Measurements from ENCODE around the gene CDH11.

The CDH11 gene

GRCh38 chr16:65114527-65114926, 7.3 kb downstream of the CDH11 start:
- DNase-seq (ENCODE audit: extremely low read depth, insufficient read length) = no peak
- Histone ChIP-seq H3K4me3 (replicated peaks; ENCODE audit: low read depth, low read length) (no peak overlapping the region), H3K36me3 (ENCODE audit: control insufficient read depth, insufficient read depth, low read length) (no peaks in the 10 kb centered on the region), H3K27me3 (replicated peaks; ENCODE audit: control insufficient read depth, insufficient read depth, low read length) (no peaks in the 10 kb centered on the region)
- TF ChIP-seq, protein P1, sequence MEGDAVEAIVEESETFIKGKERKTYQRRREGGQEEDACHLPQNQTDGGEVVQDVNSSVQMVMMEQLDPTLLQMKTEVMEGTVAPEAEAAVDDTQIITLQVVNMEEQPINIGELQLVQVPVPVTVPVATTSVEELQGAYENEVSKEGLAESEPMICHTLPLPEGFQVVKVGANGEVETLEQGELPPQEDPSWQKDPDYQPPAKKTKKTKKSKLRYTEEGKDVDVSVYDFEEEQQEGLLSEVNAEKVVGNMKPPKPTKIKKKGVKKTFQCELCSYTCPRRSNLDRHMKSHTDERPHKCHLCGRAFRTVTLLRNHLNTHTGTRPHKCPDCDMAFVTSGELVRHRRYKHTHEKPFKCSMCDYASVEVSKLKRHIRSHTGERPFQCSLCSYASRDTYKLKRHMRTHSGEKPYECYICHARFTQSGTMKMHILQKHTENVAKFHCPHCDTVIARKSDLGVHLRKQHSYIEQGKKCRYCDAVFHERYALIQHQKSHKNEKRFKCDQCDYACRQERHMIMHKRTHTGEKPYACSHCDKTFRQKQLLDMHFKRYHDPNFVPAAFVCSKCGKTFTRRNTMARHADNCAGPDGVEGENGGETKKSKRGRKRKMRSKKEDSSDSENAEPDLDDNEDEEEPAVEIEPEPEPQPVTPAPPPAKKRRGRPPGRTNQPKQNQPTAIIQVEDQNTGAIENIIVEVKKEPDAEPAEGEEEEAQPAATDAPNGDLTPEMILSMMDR (IDR thresholded peaks at IDR 0.05; ENCODE audit: insufficient read depth, low read length, poor library complexity, severe bottlenecking) = no peak

GRCh38 chr16:65113441-65113840, 8.4 kb downstream of the CDH11 start:
- no peak for DNase-seq (ENCODE audit: extremely low read depth, insufficient read length)
- Histone ChIP-seq H3K36me3 (ENCODE audit: control insufficient read depth, insufficient read depth, low read length) (no peaks in the 10 kb centered on the region), H3K4me3 (replicated peaks; ENCODE audit: low read depth, low read length) (no peak overlapping the region), H3K27me3 (replicated peaks; ENCODE audit: control insufficient read depth, insufficient read depth, low read length) (no peaks in the 10 kb centered on the region)
- TF ChIP-seq, protein P1 (IDR thresholded peaks at IDR 0.05; ENCODE audit: insufficient read depth, low read length, poor library complexity, severe bottlenecking) = no peak

DNA sequence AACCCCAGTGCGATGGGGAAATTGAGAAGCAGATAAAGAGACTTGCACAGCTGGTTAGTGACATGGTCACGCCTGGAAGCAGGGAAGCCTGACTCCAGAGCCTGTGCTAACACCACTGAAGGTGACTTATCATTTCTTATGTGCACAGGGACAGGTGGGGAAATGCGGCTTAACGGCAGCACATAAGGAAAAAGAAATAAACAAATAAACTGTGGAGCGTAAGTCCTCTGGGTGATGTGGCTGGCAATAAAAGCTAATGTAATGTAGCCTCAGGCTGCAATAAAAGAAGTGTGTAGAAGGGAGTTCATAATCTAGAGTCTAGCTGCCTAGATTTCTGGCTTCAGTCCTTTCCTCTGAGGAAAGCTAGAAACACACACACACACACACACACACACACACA, 10.6 kb downstream of the CDH11 start:
- TF ChIP-seq, protein P1 (IDR thresholded peaks at IDR 0.05; ENCODE audit: insufficient read depth, low read length, poor library complexity, severe bottlenecking) = no peak
- DNase-seq (ENCODE audit: extremely low read depth, insufficient read length) = no peak
- no peak overlapping the region for H3K4me3 ChIP-seq (replicated peaks; ENCODE audit: low read depth, low read length)
- no peaks in the 10 kb centered on the region for H3K27me3 ChIP-seq (replicated peaks; ENCODE audit: control insufficient read depth, insufficient read depth, low read length)
- H3K36me3 ChIP-seq (ENCODE audit: control insufficient read depth, insufficient read depth, low read length) = no peaks in the 10 kb centered on the region

- no peaks in the 10 kb centered on the region for H3K36me3 ChIP-seq (ENCODE audit: control insufficient read depth, insufficient read depth, low read length)
- DNase-seq (ENCODE audit: extremely low read depth, insufficient read length) = no peak
- TF ChIP-seq, protein P1 (IDR thresholded peaks at IDR 0.05; ENCODE audit: insufficient read depth, low read length, poor library complexity, severe bottlenecking) = no peak
- no peak overlapping the region for H3K4me3 ChIP-seq (replicated peaks; ENCODE audit: low read depth, low read length)
- H3K27me3 ChIP-seq (replicated peaks; ENCODE audit: control insufficient read depth, insufficient read depth, low read length) = no peaks in the 10 kb centered on the region
Measured at GRCh38 chr16:65106757-65107156, 15.1 kb downstream of the CDH11 start.

DNA sequence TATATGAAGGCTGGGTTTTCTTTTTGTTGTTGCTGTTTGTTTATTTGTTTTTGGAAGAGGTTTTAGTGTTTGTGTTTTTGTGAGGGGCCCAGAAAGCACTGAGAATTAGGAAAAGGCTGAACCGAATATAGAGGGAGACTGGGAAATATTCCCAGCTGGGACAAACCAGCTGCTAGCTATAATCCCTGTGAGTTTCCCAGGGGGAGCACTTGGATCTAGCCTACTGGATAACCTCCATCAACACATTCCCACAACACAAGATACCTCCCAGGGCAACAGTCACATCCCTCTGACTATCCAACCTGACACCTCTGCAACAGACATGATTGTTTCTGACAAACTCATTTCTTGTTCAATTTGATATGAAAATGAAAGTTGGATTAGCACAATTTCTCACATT, 16.7 kb downstream of the CDH11 start:
- Histone ChIP-seq H3K4me3 (replicated peaks; ENCODE audit: low read depth, low read length) (no peak overlapping the region), H3K36me3 (ENCODE audit: control insufficient read depth, insufficient read depth, low read length) (no peaks in the 10 kb centered on the region), H3K27me3 (replicated peaks; ENCODE audit: control insufficient read depth, insufficient read depth, low read length) (no peaks in the 10 kb centered on the region)
- no peak for DNase-seq (ENCODE audit: extremely low read depth, insufficient read length)
- TF ChIP-seq, protein P1 (IDR thresholded peaks at IDR 0.05; ENCODE audit: insufficient read depth, low read length, poor library complexity, severe bottlenecking) = no peak

DNA sequence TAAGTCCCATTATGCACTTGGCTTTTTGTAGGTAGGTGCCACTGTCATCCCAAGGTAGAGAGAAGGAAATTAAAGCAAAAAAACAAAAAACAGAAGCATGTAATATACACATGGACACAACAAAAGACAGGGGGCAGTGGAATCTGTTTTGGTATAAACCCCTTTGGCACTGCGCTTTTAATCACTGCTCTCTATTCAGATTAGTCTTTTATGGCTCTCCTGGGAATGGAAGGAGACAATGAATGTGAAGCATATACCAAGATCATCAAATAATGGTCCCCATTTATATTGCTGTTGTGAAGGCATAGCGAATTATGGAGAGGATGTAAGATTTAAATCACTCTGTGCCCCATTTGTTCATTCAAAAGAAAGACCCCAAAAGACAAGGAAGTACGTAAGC, 17.4 kb downstream of the CDH11 start:
- Histone ChIP-seq H3K36me3 (ENCODE audit: control insufficient read depth, insufficient read depth, low read length) (no peaks in the 10 kb centered on the region), H3K4me3 (replicated peaks; ENCODE audit: low read depth, low read length) (no peak overlapping the region), H3K27me3 (replicated peaks; ENCODE audit: control insufficient read depth, insufficient read depth, low read length) (no peaks in the 10 kb centered on the region)
- DNase-seq (ENCODE audit: extremely low read depth, insufficient read length) = no peak
- TF ChIP-seq, protein P1 (IDR thresholded peaks at IDR 0.05; ENCODE audit: insufficient read depth, low read length, poor library complexity, severe bottlenecking) = no peak

Measured in GM06990 (cell line).